SK-N-SH treated with all-trans-retinoic acid at 6 μM for 48 hours (cell line): Measurements from ENCODE around the gene EDIL3.

Source experiments
- OSR1 ChIP-seq: fragments of 250-450 bp; sonication (Bioruptor Pico); IDR thresholded peaks from 2 replicates; pipeline ENCODE4 v1.8.0; 2022; ENCODE audit warnings: moderate library complexity, mild to moderate bottlenecking, inconsistent platforms
- PPARA ChIP-seq: fragments of 250-450 bp; sonication (Bioruptor Pico); IDR thresholded peaks from 2 replicates; pipeline ENCODE4 v1.5.0; 2020; ENCODE audit warnings: mild to moderate bottlenecking, borderline replicate concordance
- RARB ChIP-seq: fragments of 250-450 bp; sonication (Bioruptor Pico); IDR thresholded peaks from 2 replicates; pipeline ENCODE4 v1.8.0; 2021; ENCODE audit warnings: mild to moderate bottlenecking, moderate library complexity
- SNAI2 ChIP-seq: fragments of 250-450 bp; sonication (Bioruptor Pico); IDR thresholded peaks from 2 replicates; pipeline ENCODE4 v1.5.0; 2020; ENCODE audit warnings: mild to moderate bottlenecking, moderate library complexity
- TCF4 ChIP-seq: fragments of 250-450 bp; sonication (Bioruptor Pico); IDR thresholded peaks from 2 replicates; pipeline ENCODE4 v1.8.0; 2021; ENCODE audit warnings: mild to moderate bottlenecking, moderate library complexity, borderline replicate concordance
- ZFP3 ChIP-seq: fragments of 250-450 bp; sonication (Bioruptor Pico); IDR thresholded peaks from 2 replicates; pipeline ENCODE4 v1.5.0; 2020; ENCODE audit warnings: mild to moderate bottlenecking, moderate library complexity
- TF ChIP-seq, protein P1 (sequence below): fragments of 250-450 bp; sonication (Bioruptor Pico); IDR thresholded peaks from 2 replicates; pipeline ENCODE4 v1.5.1; 2020; ENCODE audit warnings: low read depth, mild to moderate bottlenecking, moderate library complexity
- TF ChIP-seq, protein P2 (sequence below): fragments of 250-450 bp; sonication (Bioruptor Pico); IDR thresholded peaks from 2 replicates; pipeline ENCODE4 v1.5.0; 2020; ENCODE audit warnings: mild to moderate bottlenecking, moderate library complexity

DNA sequence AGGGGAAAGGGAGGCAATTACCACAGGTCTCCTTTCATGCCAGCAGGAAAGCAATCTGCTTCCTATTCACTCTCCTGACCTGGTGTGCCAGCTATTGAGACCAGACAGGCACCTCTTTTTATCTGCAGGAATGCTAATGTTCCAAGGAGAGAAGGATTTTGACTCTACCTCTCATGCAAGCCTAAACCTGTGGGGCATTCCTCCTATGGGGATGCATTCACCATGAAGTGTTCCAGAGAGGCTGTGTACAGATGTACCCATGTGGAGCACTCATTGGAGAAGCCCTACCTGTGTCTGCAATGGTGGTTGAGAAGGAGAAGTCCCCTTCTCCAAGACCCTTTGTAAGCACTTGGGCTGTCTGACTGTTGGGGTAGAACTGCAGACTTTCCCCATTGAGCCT, 45.4 kb upstream of the EDIL3 start:
- TF ChIP-seq RARB (CRISPR knock-in tag) (no peak), ZFP3 (CRISPR knock-in tag) (no peak), OSR1 (CRISPR knock-in tag) (no peak), TCF4 (CRISPR knock-in tag) (no peak), PPARA (CRISPR knock-in tag) (no peak), SNAI2 (CRISPR knock-in tag) (no peak)
- TF ChIP-seq, protein P1, sequence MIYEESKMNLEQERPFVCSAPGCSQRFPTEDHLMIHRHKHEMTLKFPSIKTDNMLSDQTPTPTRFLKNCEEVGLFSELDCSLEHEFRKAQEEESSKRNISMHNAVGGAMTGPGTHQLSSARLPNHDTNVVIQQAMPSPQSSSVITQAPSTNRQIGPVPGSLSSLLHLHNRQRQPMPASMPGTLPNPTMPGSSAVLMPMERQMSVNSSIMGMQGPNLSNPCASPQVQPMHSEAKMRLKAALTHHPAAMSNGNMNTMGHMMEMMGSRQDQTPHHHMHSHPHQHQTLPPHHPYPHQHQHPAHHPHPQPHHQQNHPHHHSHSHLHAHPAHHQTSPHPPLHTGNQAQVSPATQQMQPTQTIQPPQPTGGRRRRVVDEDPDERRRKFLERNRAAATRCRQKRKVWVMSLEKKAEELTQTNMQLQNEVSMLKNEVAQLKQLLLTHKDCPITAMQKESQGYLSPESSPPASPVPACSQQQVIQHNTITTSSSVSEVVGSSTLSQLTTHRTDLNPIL (CRISPR knock-in tag): no peak
- TF ChIP-seq, protein P2, sequence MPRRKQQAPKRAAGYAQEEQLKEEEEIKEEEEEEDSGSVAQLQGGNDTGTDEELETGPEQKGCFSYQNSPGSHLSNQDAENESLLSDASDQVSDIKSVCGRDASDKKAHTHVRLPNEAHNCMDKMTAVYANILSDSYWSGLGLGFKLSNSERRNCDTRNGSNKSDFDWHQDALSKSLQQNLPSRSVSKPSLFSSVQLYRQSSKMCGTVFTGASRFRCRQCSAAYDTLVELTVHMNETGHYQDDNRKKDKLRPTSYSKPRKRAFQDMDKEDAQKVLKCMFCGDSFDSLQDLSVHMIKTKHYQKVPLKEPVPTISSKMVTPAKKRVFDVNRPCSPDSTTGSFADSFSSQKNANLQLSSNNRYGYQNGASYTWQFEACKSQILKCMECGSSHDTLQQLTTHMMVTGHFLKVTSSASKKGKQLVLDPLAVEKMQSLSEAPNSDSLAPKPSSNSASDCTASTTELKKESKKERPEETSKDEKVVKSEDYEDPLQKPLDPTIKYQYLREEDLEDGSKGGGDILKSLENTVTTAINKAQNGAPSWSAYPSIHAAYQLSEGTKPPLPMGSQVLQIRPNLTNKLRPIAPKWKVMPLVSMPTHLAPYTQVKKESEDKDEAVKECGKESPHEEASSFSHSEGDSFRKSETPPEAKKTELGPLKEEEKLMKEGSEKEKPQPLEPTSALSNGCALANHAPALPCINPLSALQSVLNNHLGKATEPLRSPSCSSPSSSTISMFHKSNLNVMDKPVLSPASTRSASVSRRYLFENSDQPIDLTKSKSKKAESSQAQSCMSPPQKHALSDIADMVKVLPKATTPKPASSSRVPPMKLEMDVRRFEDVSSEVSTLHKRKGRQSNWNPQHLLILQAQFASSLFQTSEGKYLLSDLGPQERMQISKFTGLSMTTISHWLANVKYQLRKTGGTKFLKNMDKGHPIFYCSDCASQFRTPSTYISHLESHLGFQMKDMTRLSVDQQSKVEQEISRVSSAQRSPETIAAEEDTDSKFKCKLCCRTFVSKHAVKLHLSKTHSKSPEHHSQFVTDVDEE: no peak
